Endothelial cell of umbilical vein (primary cell): Measurements from ENCODE around the gene API5.
A peak's percentile ranks its signal among the peaks of the same experiment; 100 is the strongest.

ENCODE experiments used
- CTCF ChIP-seq, 2 donors: IDR thresholded peaks; 1 replicate in 1 of 2; 2 replicates in 1 of 2; pipeline ENCODE4 v1.5.1; 2011; ENCODE audit warnings: low read length in 2 of 2, mild to moderate bottlenecking in 2 of 2, moderate library complexity in 2 of 2, control low read depth in 1 of 2, inconsistent platforms in 1 of 2, low read depth in 1 of 2; ENCODE audit not compliant: insufficient read depth in 1 of 2; ENCODE audit errors: extremely low read depth in 1 of 2
- EZH2 ChIP-seq: IDR thresholded peaks from 2 replicates; pipeline ENCODE4 v1.6.1; 2012; ENCODE audit warnings: borderline replicate concordance, low read depth, mild to moderate bottlenecking, moderate library complexity, low read length, inconsistent platforms; ENCODE audit not compliant: severe bottlenecking
- FOS ChIP-seq: IDR thresholded peaks from 2 replicates; pipeline ENCODE4 v1.6.1; 2011; ENCODE audit warnings: mild to moderate bottlenecking, low read length, moderate library complexity, borderline replicate concordance; ENCODE audit not compliant: insufficient read depth
- GATA2 ChIP-seq: IDR thresholded peaks from 2 replicates; pipeline ENCODE4 v1.7.0; 2011; ENCODE audit warnings: low read depth, mild to moderate bottlenecking, moderate library complexity, mixed read lengths, low read length; ENCODE audit not compliant: insufficient read length, insufficient read depth
- MYC ChIP-seq: IDR thresholded peaks from one replicate; pipeline ENCODE4 v1.6.1; 2011; ENCODE audit warnings: mild to moderate bottlenecking, low read depth, low read length
- POLR2A ChIP-seq: IDR thresholded peaks from 2 replicates; pipeline ENCODE4 v1.6.1; 2012; ENCODE audit warnings: low read depth, mild to moderate bottlenecking, control low read depth, low read length
- POLR2AphosphoS5 ChIP-seq: IDR thresholded peaks from 2 replicates; pipeline ENCODE4 v1.6.1; 2012; ENCODE audit warnings: low read depth, mild to moderate bottlenecking, control low read depth, low read length, moderate library complexity; ENCODE audit not compliant: insufficient read depth
- TF ChIP-seq, protein P1 (sequence below): IDR thresholded peaks from 2 replicates; pipeline ENCODE4 v1.6.1; 2011; ENCODE audit not compliant: insufficient read depth, insufficient read length

GRCh38 chr11:43311791-43312607, at the start of gene API5:
- TF ChIP-seq CTCF (IDR thresholded peaks at IDR 0.05; ENCODE audit: extremely low read depth in 1 of 2, insufficient read depth in 1 of 2, low read depth in 1 of 2, low read length in 2 of 2) (peak; percentile 74 to 85), EZH2 (no peak), POLR2A (peak; percentile 91), GATA2 (no peak), POLR2AphosphoS5 (peak; percentile 92), MYC (no peak), FOS (no peak)
- TF ChIP-seq, protein P1, sequence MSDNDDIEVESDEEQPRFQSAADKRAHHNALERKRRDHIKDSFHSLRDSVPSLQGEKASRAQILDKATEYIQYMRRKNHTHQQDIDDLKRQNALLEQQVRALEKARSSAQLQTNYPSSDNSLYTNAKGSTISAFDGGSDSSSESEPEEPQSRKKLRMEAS = peak; percentile 8
